C4-2B (cell line): ENCODE measurements around the gene KRTAP5-2.
"Not testable (repeated sequence)": the region's sequence is repeated elsewhere in the genome, so short reads cannot be mapped to it uniquely, and the experiment has no call there.

ENCODE experiments used
- CTCF ChIP-seq: fragments of 450-650 bp; conservative IDR thresholded peaks from 2 replicates; pipeline ENCODE4 v1.5.1; 2017; ENCODE audit warnings: mild to moderate bottlenecking
- ZFX ChIP-seq: fragments of 450-650 bp; IDR thresholded peaks from 2 replicates; pipeline ENCODE4 v1.6.1; 2017

- not testable (repeated sequence) for TF ChIP-seq CTCF, ZFX
These were observed 2.0 kb downstream of the KRTAP5-2 start for GRCh38 chr11:1595994-1596575.
